ENCODE results near the gene KCNT2.

DNA sequence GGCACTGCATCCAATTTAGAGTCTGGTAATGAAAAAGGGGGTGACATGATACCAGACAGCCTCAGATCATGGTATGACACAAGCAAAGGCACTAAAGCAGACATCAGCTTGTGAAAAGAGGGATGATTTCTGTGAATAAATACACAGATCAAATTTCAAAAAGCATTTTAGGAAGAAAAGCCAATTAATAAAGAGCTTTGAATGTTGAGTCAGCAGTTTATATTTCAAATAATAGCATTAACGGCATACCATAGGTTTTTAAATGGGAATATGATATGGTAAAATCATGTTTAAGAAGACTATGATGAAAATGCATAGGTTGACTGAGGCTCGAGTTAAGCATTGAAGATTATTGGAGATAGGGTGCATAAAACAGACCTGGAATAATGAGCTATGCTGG, 13.5 kb downstream of the KCNT2 start:
- TF ChIP-seq, protein P1, sequence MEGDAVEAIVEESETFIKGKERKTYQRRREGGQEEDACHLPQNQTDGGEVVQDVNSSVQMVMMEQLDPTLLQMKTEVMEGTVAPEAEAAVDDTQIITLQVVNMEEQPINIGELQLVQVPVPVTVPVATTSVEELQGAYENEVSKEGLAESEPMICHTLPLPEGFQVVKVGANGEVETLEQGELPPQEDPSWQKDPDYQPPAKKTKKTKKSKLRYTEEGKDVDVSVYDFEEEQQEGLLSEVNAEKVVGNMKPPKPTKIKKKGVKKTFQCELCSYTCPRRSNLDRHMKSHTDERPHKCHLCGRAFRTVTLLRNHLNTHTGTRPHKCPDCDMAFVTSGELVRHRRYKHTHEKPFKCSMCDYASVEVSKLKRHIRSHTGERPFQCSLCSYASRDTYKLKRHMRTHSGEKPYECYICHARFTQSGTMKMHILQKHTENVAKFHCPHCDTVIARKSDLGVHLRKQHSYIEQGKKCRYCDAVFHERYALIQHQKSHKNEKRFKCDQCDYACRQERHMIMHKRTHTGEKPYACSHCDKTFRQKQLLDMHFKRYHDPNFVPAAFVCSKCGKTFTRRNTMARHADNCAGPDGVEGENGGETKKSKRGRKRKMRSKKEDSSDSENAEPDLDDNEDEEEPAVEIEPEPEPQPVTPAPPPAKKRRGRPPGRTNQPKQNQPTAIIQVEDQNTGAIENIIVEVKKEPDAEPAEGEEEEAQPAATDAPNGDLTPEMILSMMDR (IDR thresholded peaks at IDR 0.05; ENCODE audit: poor library complexity): no peak
- TF ChIP-seq EZH2 (IDR thresholded peaks at IDR 0.05; ENCODE audit: borderline replicate concordance): no peak
